Pancreas (tissue), 10 donors: ENCODE results near the gene ARRB1. TPM values are rescaled to one million over a fixed set of nuclear protein-coding genes. Genes with fewer than 3 reads are reported as not detected.

ENCODE experiments used
- ATAC-seq, 4 donors: fragments of 200-7000 bp; cut with Tn5 transposase; one replicate each; pipeline versions ENCODE4 v1.8.0 to v1.9.1; 2020; ENCODE audit warnings: mild to moderate bottlenecking in 4 of 4, moderate library complexity in 4 of 4
- DNase-seq, 6 donors: peaks; one replicate each; pipeline ENCODE4 v3.0.0-alpha.2; 2020
- FAIRE-seq: peaks from 2 replicates; lab custom pipeline; 2012; peaks lifted over from hg19 to GRCh38; lab: Jason Lieb, UNC
- H3K27ac ChIP-seq, 4 donors: fragments of 200-600 bp; sonication (generic); 1 replicate in 3 of 4; 2 replicates in 1 of 4; pipeline versions ENCODE4 v1.5.0 to v1.8.0; 2020
- H3K27me3 ChIP-seq, 4 donors: fragments of 200-600 bp; one replicate each; pipeline ENCODE4 v1.8.0; 2021
- H3K36me3 ChIP-seq, 3 donors: fragments of 200-600 bp; sonication (generic) in 1 of 3; one replicate each; pipeline versions ENCODE4 v1.5.0 to v1.8.0; 2020 to 2021
- H3K4me1 ChIP-seq, 3 donors: fragments of 200-600 bp; one replicate each; pipeline ENCODE4 v1.8.0; 2021
- H3K4me3 ChIP-seq, 4 donors: fragments of 200-600 bp; sonication (generic) in 2 of 4; one replicate each; pipeline versions ENCODE4 v1.5.0 to v1.8.0; 2020 to 2021
- H3K9me3 ChIP-seq, 4 donors: fragments of 200-600 bp; one replicate each; pipeline ENCODE4 v1.8.0; 2021
- WGBS, 2 donors: extraction: QIAGEN DNeasy Blood & Tissue Kit; methylation state at CpG; one replicate each; pipeline ENCODE4 v1.1.7; 2013; 5-methylcytosine and 5-hydroxymethylcytosine counted together
- intact Hi-C, 3 donors: fragments of 100-400 bp; cut with DNase I; formaldehyde crosslinking; loops; one replicate each; pipeline versions ENCODE4 v1.11.1 to v1.14.2; 2022
- polyA plus RNA-seq, 2 donors: library from polyadenylated mRNA; stranded (reverse); fragments of 200-250 nt; gene quantifications; one replicate each; pipeline ENCODE4 v1.2.3, GENCODE V29; 2013
- total RNA-seq, 6 donors: library from RNA; stranded (reverse); fragmentation: NEBNext Ultra II Directional in 4 of 6; extraction: Animal tissue kit (Norgen Biotek cat#: 25700) in 4 of 6; gene quantifications; one replicate each; pipeline versions ENCODE4 v1.2.1 to v1.2.4, GENCODE V29; 2021 to 2023
- TF ChIP-seq, protein P1 (sequence below), 4 donors: fragments of 200-600 bp; sonication (generic) in 3 of 4; IDR thresholded peaks; one replicate each; pipeline versions ENCODE4 v1.5.0 to v1.8.0; 2021; ENCODE audit warnings: antibody characterized with exemption in 4 of 4
- donor health status: healthy with polysubstance abuse.
- donor health status: DM: no; HTN: no; CAD: no; lungs with moderate emphysema.
- donor health status: DM: no; HTN: no; CAD: no.
- donor health status: control.
- donor health status: control.
- donor health status: Bipolar disorder and iron deficiency.
- donor health status: DM: yes; HTN: yes; CAD: no.
- donor health status: DM: no; HTN: no; CAD: no.
- donor health status: DM: no; HTN: no; CAD: no.
- donor health status: DM: yes; HTN: yes; CAD: no.

The ARRB1 gene
- total and polyA plus RNA-seq, 8 donors: 7.8 to 68.1 (median 33.0) TPM

DNA sequence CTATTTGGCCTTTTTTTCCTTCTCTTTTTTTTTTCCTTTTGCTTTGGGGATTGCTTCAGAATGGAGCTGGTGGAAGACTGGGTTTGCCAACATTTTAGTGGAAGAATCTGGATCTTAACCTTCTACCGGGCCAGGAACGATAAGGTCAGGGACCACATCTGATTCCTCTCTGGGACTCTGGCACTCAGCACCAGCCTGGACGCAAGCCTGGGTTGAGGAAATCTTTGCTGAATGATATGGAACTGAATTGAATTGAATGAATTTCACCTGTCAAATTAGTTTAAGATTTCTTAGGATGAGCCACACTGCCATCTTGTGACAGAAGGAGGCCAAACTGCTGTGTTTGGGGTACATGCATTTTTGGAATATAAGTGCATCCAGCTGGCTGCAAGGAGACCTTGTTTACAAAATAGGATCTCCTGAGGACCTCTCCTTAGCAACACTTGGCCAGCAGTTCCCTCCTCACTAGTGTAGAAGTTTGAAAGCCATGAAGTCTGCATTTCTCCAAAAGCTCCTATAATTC, 80.5 kb downstream of the ARRB1 start:
- Histone ChIP-seq H3K9me3 (no peaks in the 10 kb centered on the region), H3K4me3 (no peak overlapping the region), H3K4me1 (no peaks in the 10 kb centered on the region), H3K27me3 (no peaks in the 10 kb centered on the region), H3K27ac (no peak overlapping the region), H3K36me3 (peaks cover 0 to 37% (median 7%) of the 10 kb centered on the region in 3 donors)
- 78 to 81% methylated on average over 3 of the region's 3 CpGs for WGBS, 2 donors
- ATAC-seq: no peak
- intact Hi-C loops: no loop called here
- peak in 1 of 6 donors; percentile 7 for DNase-seq
- no peak for FAIRE-seq
- TF ChIP-seq, protein P1, sequence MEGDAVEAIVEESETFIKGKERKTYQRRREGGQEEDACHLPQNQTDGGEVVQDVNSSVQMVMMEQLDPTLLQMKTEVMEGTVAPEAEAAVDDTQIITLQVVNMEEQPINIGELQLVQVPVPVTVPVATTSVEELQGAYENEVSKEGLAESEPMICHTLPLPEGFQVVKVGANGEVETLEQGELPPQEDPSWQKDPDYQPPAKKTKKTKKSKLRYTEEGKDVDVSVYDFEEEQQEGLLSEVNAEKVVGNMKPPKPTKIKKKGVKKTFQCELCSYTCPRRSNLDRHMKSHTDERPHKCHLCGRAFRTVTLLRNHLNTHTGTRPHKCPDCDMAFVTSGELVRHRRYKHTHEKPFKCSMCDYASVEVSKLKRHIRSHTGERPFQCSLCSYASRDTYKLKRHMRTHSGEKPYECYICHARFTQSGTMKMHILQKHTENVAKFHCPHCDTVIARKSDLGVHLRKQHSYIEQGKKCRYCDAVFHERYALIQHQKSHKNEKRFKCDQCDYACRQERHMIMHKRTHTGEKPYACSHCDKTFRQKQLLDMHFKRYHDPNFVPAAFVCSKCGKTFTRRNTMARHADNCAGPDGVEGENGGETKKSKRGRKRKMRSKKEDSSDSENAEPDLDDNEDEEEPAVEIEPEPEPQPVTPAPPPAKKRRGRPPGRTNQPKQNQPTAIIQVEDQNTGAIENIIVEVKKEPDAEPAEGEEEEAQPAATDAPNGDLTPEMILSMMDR (IDR thresholded peaks at IDR 0.05): no peak

DNA sequence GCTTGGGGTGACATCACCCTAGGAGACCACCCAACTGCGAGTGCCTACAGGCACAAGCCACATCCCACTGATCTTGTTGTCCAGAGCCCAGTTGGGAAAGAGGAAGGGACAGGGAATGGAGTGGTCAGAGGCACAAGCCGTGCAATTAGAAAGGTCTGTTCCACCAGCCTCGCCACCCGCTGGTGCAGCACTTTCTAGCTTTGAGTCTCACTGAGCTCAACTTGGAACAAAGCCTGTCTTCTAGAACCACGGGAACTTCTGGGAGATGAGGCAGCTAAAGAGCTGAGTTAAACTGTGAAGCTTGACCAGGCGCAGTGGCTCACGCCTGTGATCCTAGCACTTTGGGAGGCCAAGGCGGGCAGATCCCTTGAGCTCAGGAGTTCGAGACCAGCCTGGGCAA, 81.6 kb downstream of the ARRB1 start:
- Histone ChIP-seq H3K27ac (no peak overlapping the region), H3K27me3 (no peaks in the 10 kb centered on the region), H3K4me3 (no peak overlapping the region), H3K9me3 (no peaks in the 10 kb centered on the region), H3K4me1 (no peaks in the 10 kb centered on the region), H3K36me3 (peaks cover 0 to 29% (median 7%) of the 10 kb centered on the region in 3 donors)
- ATAC-seq: no peak
- WGBS, 2 donors: 92 to 93% methylated on average over 9 of the region's 9 CpGs
- intact Hi-C loops: no loop called here
- FAIRE-seq: no peak
- peak in 1 of 6 donors; percentile 19 for DNase-seq
- TF ChIP-seq, protein P1 (IDR thresholded peaks at IDR 0.05): no peak

DNA sequence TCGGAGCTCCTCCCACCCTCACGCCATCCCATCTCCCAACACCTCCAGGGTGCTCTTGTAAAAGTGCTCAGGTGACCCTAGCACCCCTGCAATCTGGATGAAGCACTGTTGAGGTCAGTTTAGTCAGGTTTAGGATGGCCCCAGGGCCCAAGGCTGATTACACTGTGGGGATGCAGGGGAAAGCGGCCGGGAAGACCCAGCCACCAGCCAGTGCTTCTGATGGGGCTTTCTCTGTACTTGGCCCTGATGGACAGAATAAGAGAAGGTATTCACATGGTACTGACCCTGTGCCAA, 82.1 kb downstream of the ARRB1 start:
- TF ChIP-seq, protein P1 (IDR thresholded peaks at IDR 0.05): no peak
- no peaks in the 10 kb centered on the region for H3K9me3 ChIP-seq
- peaks cover 0 to 29% (median 7%) of the 10 kb centered on the region in 3 donors for H3K36me3 ChIP-seq
- no peaks in the 10 kb centered on the region for H3K4me1 ChIP-seq
- no peak for ATAC-seq
- no peak overlapping the region for H3K4me3 ChIP-seq
- no peak for DNase-seq
- 93 to 95% methylated on average over 4 of the region's 4 CpGs for WGBS, 2 donors
- H3K27me3 ChIP-seq: no peaks in the 10 kb centered on the region
- intact Hi-C loops: no loop called here
- FAIRE-seq: no peak
- H3K27ac ChIP-seq: no peak overlapping the region

DNA sequence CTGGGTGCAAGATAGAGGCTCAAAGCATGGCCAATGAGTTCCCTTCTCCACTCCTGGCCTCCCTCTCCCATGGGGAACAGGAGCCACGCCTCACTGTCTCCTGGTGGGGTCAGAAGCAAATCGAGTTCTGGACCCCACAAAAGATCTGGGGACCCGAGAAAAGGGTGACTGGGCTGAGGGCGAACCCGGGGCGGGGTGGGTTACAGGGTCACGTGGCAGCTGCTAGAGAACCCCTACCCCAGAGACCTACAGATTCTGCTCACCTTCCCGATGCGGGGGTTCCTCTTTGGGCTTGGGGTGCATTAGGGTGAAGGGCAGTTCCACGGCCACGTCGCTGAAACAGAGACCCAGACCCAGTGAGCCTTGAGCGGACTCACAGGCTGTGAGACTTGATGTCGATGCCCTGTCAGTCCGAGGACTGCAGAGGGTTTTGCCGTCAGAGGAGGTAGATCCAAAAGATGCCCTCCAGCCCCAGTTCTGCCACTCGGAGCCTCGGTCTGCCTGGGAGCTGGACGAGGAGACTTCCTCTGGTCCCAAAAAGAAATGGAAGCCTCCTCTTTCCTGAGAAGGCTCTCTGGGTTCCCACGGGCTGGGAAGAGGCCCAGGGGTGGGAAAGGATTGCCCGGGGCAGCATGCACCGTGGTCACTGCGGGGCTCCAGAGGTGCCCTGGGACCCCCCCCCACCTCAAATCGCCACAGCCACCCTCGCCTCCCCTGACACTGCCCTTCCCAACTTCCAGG, 82.7 kb downstream of the ARRB1 start:
- peaks cover 0 to 24% (median 7%) of the 10 kb centered on the region in 3 donors for H3K36me3 ChIP-seq
- no peaks in the 10 kb centered on the region for H3K4me1 ChIP-seq
- H3K4me3 ChIP-seq: no peak overlapping the region
- no peaks in the 10 kb centered on the region for H3K27me3 ChIP-seq
- TF ChIP-seq, protein P1 (IDR thresholded peaks at IDR 0.05): no peak
- intact Hi-C loops: no loop called here
- peak in 1 of 6 donors; percentile 36 for DNase-seq
- H3K27ac ChIP-seq: no peak overlapping the region
- H3K9me3 ChIP-seq: no peaks in the 10 kb centered on the region
- no peak for FAIRE-seq
- WGBS, 2 donors: 92 to 94% methylated on average over 25 of the region's 25 CpGs
- ATAC-seq: no peak
